ENCODE measurements around the gene ARVCF.

- no peak for TF ChIP-seq USF1 (IDR thresholded peaks at IDR 0.05; ENCODE audit: borderline replicate concordance, low read depth)
- no peak for TF ChIP-seq CTCF (IDR thresholded peaks at IDR 0.05)
- TF ChIP-seq TAF1 (IDR thresholded peaks at IDR 0.05; ENCODE audit: borderline replicate concordance, low read depth, low read length) = no peak
- TF ChIP-seq TCF12 (IDR thresholded peaks at IDR 0.05) = no peak
- TF ChIP-seq PBX3 (IDR thresholded peaks at IDR 0.05) = no peak
- no peak for TF ChIP-seq NRF1 (IDR thresholded peaks at IDR 0.05; ENCODE audit: low read depth, low read length)
- TF ChIP-seq ELF1 (IDR thresholded peaks at IDR 0.05) = no peak
- no peak for TF ChIP-seq EZH2phosphoT487 (IDR thresholded peaks at IDR 0.05; ENCODE audit: borderline replicate concordance, low read depth)
- TF ChIP-seq POLR2AphosphoS5 (IDR thresholded peaks at IDR 0.05; ENCODE audit: low read depth, low read length) = no peak
- TF ChIP-seq GATA2 (CRISPR knock-in tag; IDR thresholded peaks at IDR 0.05) = no peak
- TF ChIP-seq RXRA (IDR thresholded peaks at IDR 0.05; ENCODE audit: borderline replicate concordance, low read depth) = no peak
Measured at GRCh38 chr22:19931514-19931913, 85.1 kb downstream of the ARVCF start.

Data from SK-N-SH (cell line).